Colonic mucosa (tissue), 4 donors: ENCODE measurements around the gene NEAT1. TPM values are rescaled to one million over a fixed set of nuclear protein-coding genes. Genes with fewer than 3 reads are reported as not detected.

Experiments
- DNase-seq: peaks from one replicate; pipeline ENCODE4 v3.0.0-alpha.2; 2020
- H3K27ac ChIP-seq: fragments of 200-600 bp; one replicate; pipeline ENCODE4 v1.8.0; 2021
- H3K27me3 ChIP-seq: fragments of 200-600 bp; one replicate; pipeline ENCODE4 v1.8.0; 2021
- H3K36me3 ChIP-seq: fragments of 200-600 bp; one replicate; pipeline ENCODE4 v1.8.0; 2021
- H3K4me1 ChIP-seq: fragments of 200-600 bp; one replicate; pipeline ENCODE4 v1.8.0; 2021; ENCODE audit warnings: mild to moderate bottlenecking
- H3K4me3 ChIP-seq: fragments of 200-600 bp; one replicate; pipeline ENCODE4 v1.8.0; 2021
- H3K9ac ChIP-seq, 2 donors: one replicate each; pipeline ENCODE4 v1.7.0; 2013; ENCODE audit warnings: control low read depth in 2 of 2, low read depth in 2 of 2, low read length in 2 of 2
- H3K9me3 ChIP-seq: fragments of 200-600 bp; one replicate; pipeline ENCODE4 v1.8.0; 2021
- intact Hi-C: fragments of 100-400 bp; cut with DNase I; formaldehyde crosslinking; loops from one replicate; pipeline ENCODE4 v1.14.1; 2022
- total RNA-seq, 2 donors: library from RNA; stranded (reverse); fragmentation: NEBNext Ultra II Directional in 1 of 2; extraction: Animal tissue kit (Norgen Biotek cat#: 25700) in 1 of 2; gene quantifications; one replicate each; pipeline ENCODE4 v1.2.1, GENCODE V29; 2021
- TF ChIP-seq, protein P1 (sequence below): fragments of 200-600 bp; IDR thresholded peaks from one replicate; pipeline ENCODE4 v1.8.0; 2022; ENCODE audit warnings: antibody characterized with exemption, mild to moderate bottlenecking
- donor health status: healthy.
- donor health status: DM: no; HTN: no; CAD: no.
- donor health status: DM: no; HTN: no; CAD: no.

Gene NEAT1
- total RNA-seq, 2 donors from 2014 or later: 269 to 502 TPM

- H3K9me3 ChIP-seq: no peaks in the 10 kb centered on the region
- peak overlapping the region; percentile 72 for H3K4me3 ChIP-seq
- H3K36me3 ChIP-seq: no peaks in the 10 kb centered on the region
- H3K9ac ChIP-seq: peak overlapping the region; percentile 38 to 100
- TF ChIP-seq, protein P1, sequence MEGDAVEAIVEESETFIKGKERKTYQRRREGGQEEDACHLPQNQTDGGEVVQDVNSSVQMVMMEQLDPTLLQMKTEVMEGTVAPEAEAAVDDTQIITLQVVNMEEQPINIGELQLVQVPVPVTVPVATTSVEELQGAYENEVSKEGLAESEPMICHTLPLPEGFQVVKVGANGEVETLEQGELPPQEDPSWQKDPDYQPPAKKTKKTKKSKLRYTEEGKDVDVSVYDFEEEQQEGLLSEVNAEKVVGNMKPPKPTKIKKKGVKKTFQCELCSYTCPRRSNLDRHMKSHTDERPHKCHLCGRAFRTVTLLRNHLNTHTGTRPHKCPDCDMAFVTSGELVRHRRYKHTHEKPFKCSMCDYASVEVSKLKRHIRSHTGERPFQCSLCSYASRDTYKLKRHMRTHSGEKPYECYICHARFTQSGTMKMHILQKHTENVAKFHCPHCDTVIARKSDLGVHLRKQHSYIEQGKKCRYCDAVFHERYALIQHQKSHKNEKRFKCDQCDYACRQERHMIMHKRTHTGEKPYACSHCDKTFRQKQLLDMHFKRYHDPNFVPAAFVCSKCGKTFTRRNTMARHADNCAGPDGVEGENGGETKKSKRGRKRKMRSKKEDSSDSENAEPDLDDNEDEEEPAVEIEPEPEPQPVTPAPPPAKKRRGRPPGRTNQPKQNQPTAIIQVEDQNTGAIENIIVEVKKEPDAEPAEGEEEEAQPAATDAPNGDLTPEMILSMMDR: no peak
- intact Hi-C loops: no loop called here
- no peaks in the 10 kb centered on the region for H3K27me3 ChIP-seq
- peaks cover 5% of the 10 kb centered on the region for H3K4me1 ChIP-seq
- DNase-seq: peak; percentile 62
- peak overlapping the region; percentile 100 for H3K27ac ChIP-seq
These were observed 5.3 kb downstream of the NEAT1 start for GRCh38 chr11:65427691-65428577.

DNA sequence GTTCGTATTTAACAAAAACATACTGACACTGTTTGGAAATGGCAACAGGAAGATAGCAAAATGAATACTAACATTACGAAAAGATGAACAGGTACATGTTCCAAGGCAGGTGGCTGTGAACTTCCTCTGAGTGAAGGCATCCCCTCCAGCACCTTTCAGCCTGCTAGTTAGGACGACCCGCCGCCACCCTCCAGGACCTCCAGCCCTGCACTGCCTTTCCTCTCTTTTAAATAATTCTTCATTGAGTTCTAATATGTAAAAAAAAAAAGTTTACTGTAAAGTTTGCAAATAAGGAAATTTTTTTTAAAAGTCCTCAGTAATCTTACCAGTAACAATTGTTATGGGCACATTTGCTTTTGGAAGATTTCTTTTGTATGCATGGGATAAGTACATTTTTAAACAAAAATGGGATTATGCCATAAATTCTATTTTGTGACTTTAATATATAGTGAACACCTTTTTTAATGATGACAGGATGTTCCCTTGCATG lies 6.0 kb downstream of the NEAT1 start:
- H3K9ac ChIP-seq: peak overlapping the region; percentile 38 to 100
- H3K9me3 ChIP-seq: no peaks in the 10 kb centered on the region
- peak overlapping the region; percentile 100 for H3K27ac ChIP-seq
- intact Hi-C loops: no loop called here
- no peaks in the 10 kb centered on the region for H3K27me3 ChIP-seq
- TF ChIP-seq, protein P1: no peak
- H3K4me1 ChIP-seq: peaks cover 5% of the 10 kb centered on the region
- peak; percentile 50 for DNase-seq
- no peaks in the 10 kb centered on the region for H3K36me3 ChIP-seq
- no peak overlapping the region for H3K4me3 ChIP-seq

DNA sequence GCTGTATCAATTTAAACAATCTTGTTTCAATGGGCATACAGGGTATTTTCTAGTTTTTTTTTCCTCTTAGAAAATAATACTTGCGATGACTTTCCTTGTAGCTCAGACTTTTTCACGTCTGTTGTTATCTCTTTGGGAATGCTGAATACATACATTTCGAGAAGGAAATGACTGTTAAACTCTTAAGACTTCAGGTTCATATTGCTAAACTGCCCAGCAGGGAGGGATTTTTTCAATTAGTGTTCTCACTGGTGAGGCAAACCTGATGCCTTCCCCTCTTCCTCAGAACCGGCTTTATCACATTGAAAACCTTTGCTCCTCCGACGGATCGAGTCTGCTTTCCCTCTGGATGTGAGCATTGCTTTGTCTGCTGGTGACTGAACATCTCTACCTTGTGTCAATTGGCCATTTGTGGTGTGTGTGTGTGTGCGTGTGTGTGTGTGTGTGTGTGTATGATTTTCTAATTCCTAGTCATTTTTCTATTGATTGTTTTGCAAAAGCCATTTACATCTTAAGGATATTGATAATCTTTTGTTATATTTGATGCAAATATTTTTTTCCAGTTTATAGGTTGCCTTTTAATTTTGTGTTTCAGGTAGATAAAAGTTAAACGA lies 6.6 kb downstream of the NEAT1 start:
- no peaks in the 10 kb centered on the region for H3K27me3 ChIP-seq
- H3K4me1 ChIP-seq: peaks cover 5% of the 10 kb centered on the region
- peak; percentile 58 for DNase-seq
- H3K27ac ChIP-seq: peak overlapping the region; percentile 100
- H3K9me3 ChIP-seq: no peaks in the 10 kb centered on the region
- TF ChIP-seq, protein P1: no peak
- no peaks in the 10 kb centered on the region for H3K36me3 ChIP-seq
- H3K9ac ChIP-seq: peak overlapping the region; percentile 17 to 100
- H3K4me3 ChIP-seq: no peak overlapping the region
- intact Hi-C loops: no loop called here

GRCh38 chr11:65429724-65430405 lies 7.3 kb downstream of the NEAT1 start:
- Histone ChIP-seq H3K4me1 (peaks cover 5% of the 10 kb centered on the region), H3K36me3 (no peaks in the 10 kb centered on the region), H3K27me3 (no peaks in the 10 kb centered on the region), H3K27ac (peak overlapping the region; percentile 100), H3K4me3 (no peak overlapping the region), H3K9me3 (no peaks in the 10 kb centered on the region), H3K9ac (peak overlapping the region; percentile 56 to 100)
- TF ChIP-seq, protein P1: no peak
- peak; percentile 77 for DNase-seq
- intact Hi-C loops: no loop called here

DNA sequence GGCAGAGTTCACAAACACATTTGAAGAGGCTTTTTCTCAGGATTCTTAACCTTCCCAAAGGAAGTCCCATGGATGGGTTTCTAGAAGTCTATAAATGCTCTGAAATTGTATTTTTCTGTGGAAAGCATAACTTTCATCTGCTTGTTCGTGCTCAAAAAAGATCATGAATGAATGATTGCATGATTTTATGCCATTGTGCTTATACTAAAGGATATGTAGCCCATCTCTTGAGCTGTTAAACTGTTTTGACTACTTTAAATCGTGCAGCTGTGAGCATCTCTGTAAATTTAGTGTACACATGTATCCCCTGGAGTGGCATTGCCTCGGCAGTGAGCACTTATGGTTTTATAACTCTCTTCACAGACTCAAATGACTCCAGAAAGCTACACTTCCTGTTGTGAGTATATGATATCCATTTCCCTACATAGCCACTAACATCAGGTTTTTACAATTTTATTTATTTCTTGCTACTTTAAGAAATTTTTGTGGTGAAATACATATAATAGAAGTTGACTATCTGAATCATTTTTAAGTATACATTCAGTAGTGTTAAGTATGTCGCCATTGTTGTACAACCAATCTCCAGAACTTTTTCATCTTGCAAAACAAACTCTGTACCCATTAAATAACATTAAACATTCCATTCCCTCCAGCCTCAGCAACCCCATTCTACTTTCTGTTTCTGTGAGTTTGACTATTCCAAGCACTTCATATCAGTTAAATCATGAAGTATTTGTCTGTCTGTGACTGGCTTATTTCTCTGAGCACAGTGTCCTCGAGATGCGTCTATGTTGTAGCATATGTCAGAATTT lies 8.0 kb downstream of the NEAT1 start:
- no peak for DNase-seq
- intact Hi-C loops: no loop called here
- Histone ChIP-seq H3K27me3 (no peaks in the 10 kb centered on the region), H3K36me3 (no peaks in the 10 kb centered on the region), H3K9ac (peak overlapping the region in 1 of 2 donors; percentile 100), H3K4me3 (no peak overlapping the region), H3K27ac (peak overlapping the region; percentile 100), H3K4me1 (peaks cover 5% of the 10 kb centered on the region), H3K9me3 (no peaks in the 10 kb centered on the region)
- TF ChIP-seq, protein P1: no peak
